Upper lobe of left lung (tissue), 6 donors: ENCODE data around the gene ERICH6B. TPM values are rescaled to one million over a fixed set of nuclear protein-coding genes. Genes with fewer than 3 reads are reported as not detected.
"Not testable (repeated sequence)": the region's sequence is repeated elsewhere in the genome, so short reads cannot be mapped to it uniquely, and the experiment has no call there.

ENCODE experiments used
- ATAC-seq, 2 donors: fragments of 200-7000 bp; cut with Tn5 transposase; one replicate each; pipeline ENCODE4 v1.9.1; 2022; ENCODE audit warnings: mild to moderate bottlenecking in 2 of 2, moderate library complexity in 2 of 2; ENCODE audit not compliant: low FRiP score in 2 of 2
- DNase-seq, 2 donors: peaks; one replicate each; pipeline ENCODE4 v3.0.0-alpha.2; 2019 to 2020
- H3K27ac ChIP-seq, 4 donors: fragments of 200-600 bp; sonication (generic); one replicate each; pipeline ENCODE4 v1.5.1; 2016 to 2019
- H3K27me3 ChIP-seq, 4 donors: fragments of 200-600 bp; sonication (generic); one replicate each; pipeline ENCODE4 v1.5.1; 2017 to 2019
- H3K36me3 ChIP-seq, 4 donors: fragments of 200-600 bp; sonication (generic); one replicate each; pipeline ENCODE4 v1.5.1; 2016 to 2019
- H3K4me1 ChIP-seq, 4 donors: fragments of 200-600 bp; sonication (generic); one replicate each; pipeline ENCODE4 v1.5.1; 2018 to 2019
- H3K4me3 ChIP-seq, 4 donors: fragments of 200-600 bp; sonication (generic); one replicate each; pipeline ENCODE4 v1.5.1; 2017 to 2019; ENCODE audit warnings: mild to moderate bottlenecking in 2 of 4, moderate library complexity in 1 of 4
- H3K9me3 ChIP-seq, 4 donors: fragments of 200-600 bp; sonication (generic); one replicate each; pipeline ENCODE4 v1.5.1; 2018 to 2019
- EP300 ChIP-seq, 4 donors: sonication (generic); formaldehyde crosslinking; IDR thresholded peaks; one replicate each; pipeline ENCODE4 v1.5.1; 2017; ENCODE audit warnings: antibody characterized with exemption in 4 of 4, control low read depth in 2 of 4
- POLR2A ChIP-seq, 4 donors: fragments of 450-650 bp; IDR thresholded peaks; one replicate each; pipeline ENCODE4 v1.5.1; 2016 to 2017; ENCODE audit warnings: antibody characterized with exemption in 4 of 4, mild to moderate bottlenecking in 2 of 4
- POLR2AphosphoS5 ChIP-seq, 2 donors: sonication (generic); formaldehyde crosslinking; IDR thresholded peaks; one replicate each; pipeline ENCODE4 v1.5.1; 2017; ENCODE audit warnings: antibody characterized with exemption in 2 of 2
- WGBS, 2 donors: methylation state at CpG; one replicate each; pipeline ENCODE4 v1.1.5; 2017 to 2018; 5-methylcytosine and 5-hydroxymethylcytosine counted together
- total RNA-seq, 6 donors: library from RNA; depleted of rRNA in 4 of 6; stranded (reverse); fragments of >200 nt in 4 of 6; gene quantifications; one replicate each; pipeline versions ENCODE4 v1.1.0 to v1.2.1, GENCODE V29; 2016 to 2021
- TF ChIP-seq, protein P1 (sequence below), 6 experiments: fragments of 450-650 bp in 4 of 6; fragments of 200-600 bp in 2 of 6; sonication (generic) in 2 of 6; IDR thresholded peaks; one replicate each; pipeline ENCODE4 v1.5.1; 2016 to 2019; ENCODE audit warnings: antibody characterized with exemption in 6 of 6
- donor health status: DM: no; HTN: no; CAD: no; lungs with moderate emphysema.
- donor health status: DM: no; HTN: yes; CAD: no; lungs with severe emphysema.

ERICH6B gene
- total RNA-seq = not detected

DNA sequence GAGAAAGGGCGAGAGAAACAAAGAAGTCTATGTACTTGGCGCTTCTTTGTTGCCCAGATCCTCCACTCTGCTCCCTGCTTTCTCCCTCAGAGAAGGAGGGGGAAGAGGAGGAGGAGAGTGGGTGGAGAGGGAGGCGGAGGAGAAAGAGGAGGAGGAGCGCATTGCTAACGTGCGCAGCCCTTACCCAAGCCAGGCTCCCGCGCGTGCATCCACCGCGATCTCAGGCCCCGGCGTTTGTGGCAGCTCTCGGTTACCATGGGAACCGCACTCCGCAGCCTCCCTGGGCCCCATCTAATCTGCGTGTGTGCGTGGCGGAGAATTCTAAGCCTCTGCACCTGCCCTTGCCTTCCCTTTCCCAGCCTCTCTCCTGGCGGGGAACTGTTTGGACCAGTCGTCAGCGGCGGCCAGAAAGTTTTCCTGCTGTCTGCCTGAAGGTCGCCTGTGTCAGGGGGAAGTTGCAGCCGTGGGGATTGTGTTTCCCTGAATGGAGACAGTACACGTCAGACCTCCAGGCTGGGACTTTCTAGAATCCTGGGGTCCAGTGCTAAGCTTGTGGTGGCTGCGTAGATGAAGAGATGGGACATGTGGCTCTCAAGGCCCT, at the start of gene ERICH6B:
ERICH6B (minus strand) TSS at position 239 of the 601 bp plus-strand sequence. CDS start 18,734 bp downstream, outside the sequence.
- Histone ChIP-seq H3K4me1 (peaks cover 0 to 9% (median 4%) of the 10 kb centered on the region in 4 donors), H3K36me3 (no peaks in the 10 kb centered on the region), H3K9me3 (no peaks in the 10 kb centered on the region), H3K27ac (no peak within 1 kb of the TSS), H3K27me3 (no peaks in the 10 kb centered on the region), H3K4me3 (peak within 1 kb of the TSS in 2 of 4 donors; percentile 11 to 27)
- 10 to 14% methylated on average over 18 to 27 of the region's 27 CpGs for WGBS, 2 donors
- ATAC-seq = peak; percentile 31 to 49
- DNase-seq = peak in 1 of 2 donors; percentile 69
- no peak for TF ChIP-seq EP300 (IDR thresholded peaks at IDR 0.05)
- TF ChIP-seq, protein P1, sequence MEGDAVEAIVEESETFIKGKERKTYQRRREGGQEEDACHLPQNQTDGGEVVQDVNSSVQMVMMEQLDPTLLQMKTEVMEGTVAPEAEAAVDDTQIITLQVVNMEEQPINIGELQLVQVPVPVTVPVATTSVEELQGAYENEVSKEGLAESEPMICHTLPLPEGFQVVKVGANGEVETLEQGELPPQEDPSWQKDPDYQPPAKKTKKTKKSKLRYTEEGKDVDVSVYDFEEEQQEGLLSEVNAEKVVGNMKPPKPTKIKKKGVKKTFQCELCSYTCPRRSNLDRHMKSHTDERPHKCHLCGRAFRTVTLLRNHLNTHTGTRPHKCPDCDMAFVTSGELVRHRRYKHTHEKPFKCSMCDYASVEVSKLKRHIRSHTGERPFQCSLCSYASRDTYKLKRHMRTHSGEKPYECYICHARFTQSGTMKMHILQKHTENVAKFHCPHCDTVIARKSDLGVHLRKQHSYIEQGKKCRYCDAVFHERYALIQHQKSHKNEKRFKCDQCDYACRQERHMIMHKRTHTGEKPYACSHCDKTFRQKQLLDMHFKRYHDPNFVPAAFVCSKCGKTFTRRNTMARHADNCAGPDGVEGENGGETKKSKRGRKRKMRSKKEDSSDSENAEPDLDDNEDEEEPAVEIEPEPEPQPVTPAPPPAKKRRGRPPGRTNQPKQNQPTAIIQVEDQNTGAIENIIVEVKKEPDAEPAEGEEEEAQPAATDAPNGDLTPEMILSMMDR (IDR thresholded peaks at IDR 0.05) = no peak
- no peak for TF ChIP-seq POLR2A (IDR thresholded peaks at IDR 0.05)
- no peak for TF ChIP-seq POLR2AphosphoS5 (IDR thresholded peaks at IDR 0.05)

- ATAC-seq, H3K9me3 ChIP-seq, H3K36me3 ChIP-seq, H3K27me3 ChIP-seq, H3K4me3 ChIP-seq, DNase-seq, H3K4me1 ChIP-seq, H3K27ac ChIP-seq: not testable (repeated sequence)
- 81 to 96% methylated on average over 1 of the region's 1 CpG for WGBS, 2 donors
These were observed 47.4 kb upstream of the ERICH6B start for GRCh38 chr13:45662903-45663302.

DNA sequence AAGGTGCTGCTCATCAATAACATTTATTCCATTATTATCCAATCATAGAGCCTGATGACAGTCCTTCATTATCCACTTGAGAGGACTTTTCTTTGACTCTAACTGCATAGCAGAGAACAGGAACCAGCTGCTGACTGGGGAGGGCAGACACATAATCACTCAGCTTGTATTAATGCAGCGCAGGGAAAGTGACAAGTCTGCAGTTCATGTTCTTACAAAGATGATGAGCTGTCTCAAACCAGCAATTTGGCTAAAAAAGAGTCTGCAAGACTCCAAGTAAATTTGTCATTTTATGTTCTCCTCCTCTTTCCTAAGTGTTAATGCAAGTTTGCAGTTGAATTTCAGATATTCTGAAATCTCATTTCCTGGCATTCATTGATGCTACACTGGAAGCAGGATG, 46.6 kb upstream of the ERICH6B start:
- no peaks in the 10 kb centered on the region for H3K36me3 ChIP-seq
- no peak for ATAC-seq
- H3K27me3 ChIP-seq = no peaks in the 10 kb centered on the region
- WGBS, 2 donors = 58 to 64% methylated on average over 1 of the region's 1 CpG
- H3K4me1 ChIP-seq = no peaks in the 10 kb centered on the region
- TF ChIP-seq POLR2A (IDR thresholded peaks at IDR 0.05) = no peak
- no peaks in the 10 kb centered on the region for H3K9me3 ChIP-seq
- no peak for DNase-seq
- H3K4me3 ChIP-seq = no peak overlapping the region
- H3K27ac ChIP-seq = no peak overlapping the region

GRCh38 chr13:45660458-45660857, 44.9 kb upstream of the ERICH6B start:
- H3K4me3 ChIP-seq, H3K9me3 ChIP-seq, H3K36me3 ChIP-seq, ATAC-seq, H3K27me3 ChIP-seq, H3K27ac ChIP-seq, H3K4me1 ChIP-seq, DNase-seq: not testable (repeated sequence)
- 41 to 62% methylated on average over 1 of the region's 1 CpG for whole genome bisulfite sequencing, 2 donors

DNA sequence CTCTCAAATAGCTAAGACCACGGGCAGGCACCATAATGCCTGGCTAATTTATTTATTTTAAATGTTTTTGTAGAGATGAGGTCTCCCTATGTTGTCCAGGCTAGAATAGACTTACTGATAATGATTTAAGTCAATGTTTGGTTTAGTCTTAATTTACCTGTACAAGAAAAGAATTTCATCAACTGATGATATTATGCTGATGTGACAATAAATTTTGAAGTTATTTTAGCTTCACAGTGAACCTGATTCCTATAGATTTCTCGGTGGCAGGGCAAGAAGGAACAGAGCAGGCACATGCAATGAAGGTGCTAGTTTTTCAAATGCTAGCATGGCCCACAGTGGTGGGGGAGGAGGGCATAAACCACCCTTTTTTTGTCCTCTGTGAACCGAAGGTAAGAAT, 44.0 kb upstream of the ERICH6B start:
- Histone ChIP-seq H3K36me3 (no peaks in the 10 kb centered on the region), H3K9me3 (no peaks in the 10 kb centered on the region), H3K4me1 (no peaks in the 10 kb centered on the region), H3K27me3 (no peaks in the 10 kb centered on the region), H3K4me3 (no peak overlapping the region), H3K27ac (no peak overlapping the region)
- WGBS, 2 donors = 84 to 90% methylated on average over 3 of the region's 3 CpGs
- DNase-seq = no peak
- ATAC-seq = no peak
- TF ChIP-seq POLR2A (IDR thresholded peaks at IDR 0.05) (no peak), POLR2AphosphoS5 (IDR thresholded peaks at IDR 0.05) (no peak), EP300 (IDR thresholded peaks at IDR 0.05) (no peak)
- TF ChIP-seq, protein P1 (IDR thresholded peaks at IDR 0.05) = no peak

- Histone ChIP-seq H3K4me3 (no peak overlapping the region), H3K9me3 (no peaks in the 10 kb centered on the region), H3K4me1 (no peaks in the 10 kb centered on the region), H3K27ac (no peak overlapping the region), H3K36me3 (no peaks in the 10 kb centered on the region), H3K27me3 (no peaks in the 10 kb centered on the region)
- no peak for TF ChIP-seq POLR2A (IDR thresholded peaks at IDR 0.05)
- no peak for DNase-seq
- WGBS, 2 donors = 87 to 90% methylated on average over 5 of the region's 5 CpGs
- no peak for ATAC-seq
These were observed 43.2 kb upstream of the ERICH6B start for GRCh38 chr13:45658586-45659235.
